ENCODE results near the gene SCD.

GRCh38 chr10:100340948-100341847 lies 5.8 kb upstream of the SCD start:
- TF ChIP-seq CTCF (conservative IDR thresholded peaks at IDR 0.05) (no peak), EZH2 (IDR thresholded peaks at IDR 0.05; ENCODE audit: low read depth) (no peak)

Data from PC-9 (cell line).